Neural cell (in vitro differentiated cells): ENCODE measurements around the gene MBD5.

Source experiments
- CTCF ChIP-seq: fragments of 450-650 bp; IDR thresholded peaks from 2 replicates; pipeline ENCODE4 v1.5.1; 2014; ENCODE audit warnings: antibody characterized with exemption, mild to moderate bottlenecking, moderate library complexity; ENCODE audit not compliant: poor library complexity, severe bottlenecking
- EP300 ChIP-seq: fragments of 450-650 bp; conservative IDR thresholded peaks from 2 replicates; pipeline ENCODE4 v1.6.1; 2014; ENCODE audit warnings: antibody characterized with exemption, mild to moderate bottlenecking, moderate library complexity; ENCODE audit not compliant: poor library complexity, severe bottlenecking
- POLR2AphosphoS5 ChIP-seq: IDR thresholded peaks from 2 replicates; pipeline ENCODE4 v1.6.1; 2012
- TAF1 ChIP-seq: IDR thresholded peaks from 2 replicates; pipeline ENCODE4 v1.6.1; 2012; ENCODE audit warnings: low read depth

- TF ChIP-seq TAF1 (no peak), CTCF (no peak), EP300 (no peak), POLR2AphosphoS5 (no peak)
Measured at GRCh38 chr2:148007219-148007900, 13.5 kb upstream of the MBD5 start.
